H9 (cell line): ENCODE data around the gene NRP2. TPM values are rescaled to one million over a fixed set of nuclear protein-coding genes. Genes with fewer than 3 reads are reported as not detected.

Source experiments
- DNase-seq: peaks from one replicate; pipeline ENCODE4 v3.0.0-alpha.2; 2017
- H2AFZ ChIP-seq: one replicate; pipeline ENCODE4 v1.6.1; 2013; ENCODE audit warnings: mild to moderate bottlenecking, low read length, control low read depth, moderate library complexity
- H2AK5ac ChIP-seq: 2 replicates; pipeline ENCODE4 v1.6.1; 2013; ENCODE audit warnings: low read length, control low read depth, mixed read lengths; ENCODE audit not compliant: insufficient read length
- H2BK120ac ChIP-seq: one replicate; pipeline ENCODE4 v1.6.1; 2013; ENCODE audit warnings: low read depth, mild to moderate bottlenecking, low read length, control low read depth, inconsistent platforms; ENCODE audit not compliant: poor library complexity, severe bottlenecking
- H2BK12ac ChIP-seq: 2 replicates; pipeline ENCODE4 v1.6.1; 2013; ENCODE audit warnings: low read length, control low read depth, mixed read lengths, low read depth; ENCODE audit not compliant: insufficient read length
- H2BK15ac ChIP-seq: 2 replicates; pipeline ENCODE4 v1.6.1; 2013; ENCODE audit warnings: low read depth, low read length, control low read depth
- H2BK20ac ChIP-seq: one replicate; pipeline ENCODE4 v1.6.1; 2013; ENCODE audit warnings: low read depth, mild to moderate bottlenecking, low read length, control low read depth, inconsistent platforms; ENCODE audit not compliant: poor library complexity, severe bottlenecking
- H2BK5ac ChIP-seq: 2 replicates; pipeline ENCODE4 v1.6.1; 2013; ENCODE audit warnings: low read length, control low read depth, mixed read lengths; ENCODE audit not compliant: insufficient read length
- H3K14ac ChIP-seq: 2 replicates; pipeline ENCODE4 v1.6.1; 2013; ENCODE audit warnings: low read length, control low read depth; ENCODE audit not compliant: insufficient read depth
- H3K18ac ChIP-seq: 2 replicates; pipeline ENCODE4 v1.6.1; 2013; ENCODE audit warnings: low read depth, mild to moderate bottlenecking, mixed read lengths, low read length, control low read depth; ENCODE audit not compliant: insufficient read length
- H3K23ac ChIP-seq: 2 replicates; pipeline ENCODE4 v1.6.1; 2013; ENCODE audit warnings: low read length, control low read depth, mixed read lengths, low read depth; ENCODE audit not compliant: insufficient read length
- H3K23me2 ChIP-seq: 2 replicates; pipeline ENCODE4 v1.6.1; 2013; ENCODE audit warnings: low read depth, mild to moderate bottlenecking, mixed read lengths, low read length, control low read depth; ENCODE audit not compliant: insufficient read length, poor library complexity, severe bottlenecking
- H3K27ac ChIP-seq: 2 replicates; pipeline ENCODE4 v1.5.1; 2013; ENCODE audit warnings: low read length, control low read depth, mixed read lengths, low read depth; ENCODE audit not compliant: insufficient read length
- H3K27me3 ChIP-seq: 2 replicates; pipeline ENCODE4 v1.6.1; 2013; ENCODE audit warnings: low read length, control low read depth, inconsistent platforms; ENCODE audit not compliant: insufficient read depth
- H3K4ac ChIP-seq: 2 replicates; pipeline ENCODE4 v1.6.1; 2013; ENCODE audit warnings: low read depth, mild to moderate bottlenecking, control low read depth, inconsistent platforms, low read length, moderate library complexity
- H3K4me1 ChIP-seq: 2 replicates; pipeline ENCODE4 v1.6.1; 2013; ENCODE audit warnings: low read length, control low read depth, inconsistent platforms; ENCODE audit not compliant: insufficient read depth
- H3K4me2 ChIP-seq: 2 replicates; pipeline ENCODE4 v1.6.1; 2013; ENCODE audit warnings: low read length, control low read depth, mixed read lengths; ENCODE audit not compliant: insufficient read length, insufficient read depth
- H3K56ac ChIP-seq: 2 replicates; pipeline ENCODE4 v1.6.1; 2013; ENCODE audit warnings: low read depth, mild to moderate bottlenecking, mixed read lengths, low read length, control low read depth; ENCODE audit not compliant: insufficient read length
- H3K79me1 ChIP-seq: 2 replicates; pipeline ENCODE4 v1.6.1; 2013; ENCODE audit warnings: low read depth, mild to moderate bottlenecking, moderate library complexity, low read length, control low read depth, inconsistent platforms; ENCODE audit not compliant: insufficient read depth, poor library complexity, severe bottlenecking
- H3K79me2 ChIP-seq: 2 replicates; pipeline ENCODE4 v1.6.1; 2013; ENCODE audit warnings: low read length, control low read depth, inconsistent platforms; ENCODE audit not compliant: insufficient read depth
- H3K9ac ChIP-seq: 2 replicates; pipeline ENCODE4 v1.6.1; 2013; ENCODE audit warnings: low read length, control low read depth, mixed read lengths; ENCODE audit not compliant: insufficient read length; ENCODE audit errors: extremely low read depth
- H3K9me3 ChIP-seq: one replicate; pipeline ENCODE4 v1.6.1; 2013; ENCODE audit warnings: low read depth, low read length, inconsistent platforms; ENCODE audit not compliant: control insufficient read depth
- H3T11ph ChIP-seq: one replicate; pipeline ENCODE4 v1.6.1; 2013; ENCODE audit warnings: mild to moderate bottlenecking, low read length, control low read depth, inconsistent platforms
- H4K20me1 ChIP-seq: one replicate; pipeline ENCODE4 v1.6.1; 2013; ENCODE audit not compliant: control insufficient read depth, insufficient read length, insufficient read depth
- H4K5ac ChIP-seq: 2 replicates; pipeline ENCODE4 v1.6.1; 2013; ENCODE audit warnings: low read depth, mild to moderate bottlenecking, mixed read lengths, low read length, control low read depth; ENCODE audit not compliant: insufficient read length
- H4K8ac ChIP-seq: replicated peaks from 2 replicates; pipeline ENCODE4 v1.6.1; 2013; ENCODE audit warnings: low read length, control low read depth, mixed read lengths, low read depth; ENCODE audit not compliant: insufficient read length
- H4K91ac ChIP-seq: 2 replicates; pipeline ENCODE4 v1.6.1; 2013; ENCODE audit warnings: low read depth, mild to moderate bottlenecking, moderate library complexity, mixed read lengths, low read length, control low read depth; ENCODE audit not compliant: insufficient read length
- H3K27ac Mint-ChIP-seq, 3 experiments: 2 replicates in 2 of 3; 3 replicates in 1 of 3; pipeline ENCODE4 v1.8.0; 2020 to 2021; ENCODE audit warnings: mixed read lengths in 3 of 3, mild to moderate bottlenecking in 1 of 3, moderate library complexity in 1 of 3
- H3K27me3 Mint-ChIP-seq: 2 replicates; pipeline ENCODE4 v1.8.0; 2021; ENCODE audit warnings: low read depth, mild to moderate bottlenecking, moderate library complexity, mixed read lengths
- H3K36me3 Mint-ChIP-seq, 3 experiments: 2 replicates in 2 of 3; 3 replicates in 1 of 3; pipeline ENCODE4 v1.8.0; 2020 to 2021; ENCODE audit warnings: low read depth in 3 of 3, mixed read lengths in 3 of 3; ENCODE audit not compliant: insufficient read depth in 1 of 3
- H3K4me1 Mint-ChIP-seq, 2 experiments: 2 replicates each; pipeline ENCODE4 v1.8.0; 2020; ENCODE audit warnings: mixed read lengths in 2 of 2
- H3K4me3 Mint-ChIP-seq, 2 experiments: 2 replicates in 1 of 2; 3 replicates in 1 of 2; pipeline ENCODE4 v1.8.0; 2020 to 2021; ENCODE audit warnings: mild to moderate bottlenecking in 2 of 2, mixed read lengths in 2 of 2, moderate library complexity in 1 of 2
- H3K9me3 Mint-ChIP-seq, 2 experiments: 2 replicates in 1 of 2; 3 replicates in 1 of 2; pipeline ENCODE4 v1.8.0; 2020; ENCODE audit warnings: mild to moderate bottlenecking in 2 of 2, mixed read lengths in 2 of 2, moderate library complexity in 1 of 2
- CTCF ChIP-seq: fragments of 200-600 bp; sonication (generic); conservative IDR thresholded peaks from 3 replicates; pipeline ENCODE4 v1.8.0; 2021; ENCODE audit warnings: antibody characterized with exemption, mild to moderate bottlenecking
- WGBS: extraction: QIAGEN DNeasy Blood & Tissue Kit; methylation state at CpG from one replicate; pipeline ENCODE4 v1.1.7; 2013; ENCODE audit warnings: missing lambda C conversion rate, low lambda C conversion rate, mixed read lengths; ENCODE audit not compliant: insufficient read length; ENCODE audit errors: extremely low coverage; 5-methylcytosine and 5-hydroxymethylcytosine counted together
- total RNA-seq: library from RNA; stranded (reverse); gene quantifications from 2 replicates; pipeline ENCODE4 v1.2.1, GENCODE V29; 2021

The NRP2 gene
- total RNA-seq, 1 experiment from 2014 or later = 19.7 TPM

GRCh38 chr2:205725059-205725458, 42.8 kb downstream of the NRP2 start:
- no peak overlapping the region for H3K9ac ChIP-seq
- H4K20me1 ChIP-seq = peaks cover 3% of the 10 kb centered on the region
- no peak overlapping the region for H4K91ac ChIP-seq
- H3K27me3 ChIP-seq = no peaks in the 10 kb centered on the region
- H3K4me3 Mint-ChIP-seq = no peak overlapping the region
- H3K9me3 Mint-ChIP-seq = no peaks in the 10 kb centered on the region; a peak in 1 of 5 replicates
- no peak for DNase-seq
- H2AK5ac ChIP-seq = no peak overlapping the region
- H3K27ac Mint-ChIP-seq = no peak overlapping the region
- H2BK20ac ChIP-seq = no peak overlapping the region
- H3K23me2 ChIP-seq = no peaks in the 10 kb centered on the region
- H3K14ac ChIP-seq = no peak overlapping the region
- H4K8ac ChIP-seq = no peak overlapping the region
- no peak for TF ChIP-seq CTCF
- peaks cover 45 to 49% of the 10 kb centered on the region in 2 experiments for H3K4me1 Mint-ChIP-seq
- peaks cover 11% of the 10 kb centered on the region for H3K4me1 ChIP-seq
- no peak overlapping the region for H3K27ac ChIP-seq
- no CpG with 5 or more reads among the region's 5 CpGs for WGBS
- H3K56ac ChIP-seq = no peak overlapping the region
- H3T11ph ChIP-seq = no peak overlapping the region
- no peaks in the 10 kb centered on the region for H3K9me3 ChIP-seq
- no peak overlapping the region for H2BK12ac ChIP-seq
- H3K79me1 ChIP-seq = no peaks in the 10 kb centered on the region
- H3K23ac ChIP-seq = no peak overlapping the region
- no peak overlapping the region for H2AFZ ChIP-seq
- no peaks in the 10 kb centered on the region for H3K79me2 ChIP-seq
- no peak overlapping the region for H4K5ac ChIP-seq
- no peak overlapping the region for H3K4me2 ChIP-seq
- H3K4ac ChIP-seq = no peak overlapping the region
- H3K18ac ChIP-seq = no peak overlapping the region
- no peak overlapping the region for H2BK5ac ChIP-seq
- peaks cover 38 to 53% (median 41%) of the 10 kb centered on the region in 3 experiments; a peak in 6 of 7 replicates for H3K36me3 Mint-ChIP-seq
- H2BK15ac ChIP-seq = no peak overlapping the region
- no peaks in the 10 kb centered on the region for H3K27me3 Mint-ChIP-seq
- H2BK120ac ChIP-seq = no peak overlapping the region
